ENCODE measurements around the gene PLEKHM2.

- TF ChIP-seq CTCF (IDR thresholded peaks at IDR 0.05) (no peak), POLR2AphosphoS5 (IDR thresholded peaks at IDR 0.05) (no peak), POLR2A (IDR thresholded peaks at IDR 0.05) (no peak), EP300 (IDR thresholded peaks at IDR 0.05) (no peak)
Measured at GRCh38 chr1:15660151-15660550, 24.0 kb upstream of the PLEKHM2 start.

All from suprapubic skin (tissue), 4 donors.